Liver (tissue), 9 donors: ENCODE results near the gene VPS4B. TPM values are rescaled to one million over a fixed set of nuclear protein-coding genes. Genes with fewer than 3 reads are reported as not detected.
A peak's percentile ranks its signal among the peaks of the same experiment; 100 is the strongest.

Experiments
- DNase-seq: peaks from one replicate; pipeline ENCODE4 v3.0.0-alpha.2; 2017; ENCODE audit warnings: low spot score
- H3K27ac ChIP-seq, 2 donors: one replicate each; pipeline ENCODE4 v1.7.0; 2013; ENCODE audit warnings: inconsistent platforms in 2 of 2, low read length in 2 of 2, control low read depth in 1 of 2, low read depth in 1 of 2, mild to moderate bottlenecking in 1 of 2
- H3K27me3 ChIP-seq, 4 donors: one replicate each; pipeline versions ENCODE4 v1.6.1 to v1.7.0; 2013; ENCODE audit warnings: low read length in 3 of 4, inconsistent platforms in 1 of 4, mild to moderate bottlenecking in 1 of 4, moderate library complexity in 1 of 4; ENCODE audit not compliant: control insufficient read depth in 4 of 4, insufficient read depth in 4 of 4
- H3K36me3 ChIP-seq, 4 donors: one replicate each; pipeline versions ENCODE4 v1.6.1 to v1.7.0; 2013; ENCODE audit warnings: low read length in 3 of 4, mild to moderate bottlenecking in 3 of 4, low read depth in 1 of 4, moderate library complexity in 1 of 4; ENCODE audit not compliant: control insufficient read depth in 4 of 4, insufficient read depth in 3 of 4
- H3K4me1 ChIP-seq, 4 donors: one replicate each; pipeline versions ENCODE4 v1.6.1 to v1.7.0; 2013; ENCODE audit warnings: low read length in 3 of 4, mild to moderate bottlenecking in 3 of 4, moderate library complexity in 1 of 4; ENCODE audit not compliant: control insufficient read depth in 4 of 4, insufficient read depth in 4 of 4
- H3K4me3 ChIP-seq, 3 donors: one replicate each; pipeline versions ENCODE4 v1.6.1 to v1.7.0; 2013; ENCODE audit warnings: low read length in 3 of 3, control low read depth in 1 of 3, low read depth in 1 of 3, mild to moderate bottlenecking in 1 of 3
- H3K9ac ChIP-seq, 2 donors: one replicate each; pipeline ENCODE4 v1.7.0; 2013; ENCODE audit warnings: low read length in 2 of 2, mild to moderate bottlenecking in 2 of 2, moderate library complexity in 2 of 2, control low read depth in 1 of 2, low read depth in 1 of 2
- H3K9me3 ChIP-seq, 4 donors: one replicate each; pipeline versions ENCODE4 v1.6.1 to v1.7.0; 2013; ENCODE audit warnings: low read length in 3 of 4; ENCODE audit not compliant: control insufficient read depth in 4 of 4
- CTCF ChIP-seq: fragments of 150-350 bp; IDR thresholded peaks from 2 replicates; pipeline ENCODE4 v1.5.1; 2017; ENCODE audit warnings: improper control_type of control experiment, low read depth, low read length; ENCODE audit not compliant: missing input control
- EGR1 ChIP-seq, 2 donors: IDR thresholded peaks; 2 replicates each; pipeline ENCODE4 v1.6.1; 2016 to 2018; ENCODE audit warnings: antibody characterized with exemption in 2 of 2, low read depth in 2 of 2
- FOXA1 ChIP-seq: IDR thresholded peaks from 2 replicates; pipeline ENCODE4 v1.6.1; 2016; ENCODE audit warnings: antibody characterized with exemption
- FOXA2 ChIP-seq: IDR thresholded peaks from 2 replicates; pipeline ENCODE4 v1.6.1; 2016; ENCODE audit warnings: antibody characterized with exemption
- GABPA ChIP-seq, 2 donors: IDR thresholded peaks in 1 of 2; conservative IDR thresholded peaks in 1 of 2; 2 replicates each; pipeline ENCODE4 v1.6.1; 2016; ENCODE audit warnings: antibody characterized with exemption in 2 of 2, mild to moderate bottlenecking in 1 of 2, moderate library complexity in 1 of 2
- HNF4A ChIP-seq, 2 donors: conservative IDR thresholded peaks; 2 replicates each; pipeline ENCODE4 v1.6.1; 2016; ENCODE audit warnings: antibody characterized with exemption in 2 of 2, mild to moderate bottlenecking in 2 of 2
- HNF4G ChIP-seq: IDR thresholded peaks from 2 replicates; pipeline ENCODE4 v1.6.1; 2016; ENCODE audit warnings: antibody characterized with exemption
- JUND ChIP-seq, 2 donors: IDR thresholded peaks; 2 replicates each; pipeline ENCODE4 v1.6.1; 2016; ENCODE audit warnings: antibody characterized with exemption in 2 of 2
- NR2F2 ChIP-seq: IDR thresholded peaks from 2 replicates; pipeline ENCODE4 v1.6.1; 2016; ENCODE audit warnings: antibody characterized with exemption
- RAD21 ChIP-seq, 2 donors: IDR thresholded peaks; 2 replicates each; pipeline ENCODE4 v1.6.1; 2016; ENCODE audit warnings: antibody characterized with exemption in 2 of 2, mild to moderate bottlenecking in 2 of 2
- RXRA ChIP-seq, 2 donors: IDR thresholded peaks; 2 replicates each; pipeline ENCODE4 v1.6.1; 2017 to 2018; ENCODE audit warnings: antibody characterized with exemption in 2 of 2, mild to moderate bottlenecking in 1 of 2
- SP1 ChIP-seq: IDR thresholded peaks from 2 replicates; pipeline ENCODE4 v1.6.1; 2018; ENCODE audit warnings: antibody characterized with exemption, mild to moderate bottlenecking
- TAF1 ChIP-seq: conservative IDR thresholded peaks from 2 replicates; pipeline ENCODE4 v1.6.1; 2016; ENCODE audit warnings: antibody characterized with exemption, mild to moderate bottlenecking
- YY1 ChIP-seq: IDR thresholded peaks from 2 replicates; pipeline ENCODE4 v1.6.1; 2016; ENCODE audit warnings: antibody characterized with exemption, mild to moderate bottlenecking
- ZBTB33 ChIP-seq: IDR thresholded peaks from 2 replicates; pipeline ENCODE4 v1.6.1; 2016; ENCODE audit warnings: antibody characterized with exemption
- WGBS: extraction: QIAGEN DNeasy Blood & Tissue Kit; methylation state at CpG from one replicate; pipeline ENCODE4 v1.1.7; 2013; 5-methylcytosine and 5-hydroxymethylcytosine counted together
- polyA plus RNA-seq, 2 donors: library from polyadenylated mRNA; stranded (reverse) in 1 of 2; unstranded in 1 of 2; fragments of 200-250 nt in 1 of 2; fragments of >200 nt in 1 of 2; fragmentation: Nextera tagmentation in 1 of 2; extraction: Ambion mirVana in 1 of 2; gene quantifications; one replicate each; pipeline versions ENCODE4 v1.2.1 to v1.2.3, GENCODE V29; 2013 to 2015
- total RNA-seq, 2 donors: library from RNA; depleted of rRNA; stranded (reverse); fragments of >200 nt; gene quantifications; one replicate each; pipeline ENCODE4 v1.2.3, GENCODE V29; 2014
- TF ChIP-seq, protein P1 (sequence below): IDR thresholded peaks from 2 replicates; pipeline ENCODE4 v1.6.1; 2016; ENCODE audit warnings: antibody characterized with exemption
- TF ChIP-seq, protein P2 (sequence below): IDR thresholded peaks from 2 replicates; pipeline ENCODE4 v1.6.1; 2016; ENCODE audit warnings: antibody characterized with exemption, mild to moderate bottlenecking
- TF ChIP-seq, protein P3 (sequence below): IDR thresholded peaks from 2 replicates; pipeline ENCODE4 v1.6.1; 2016; ENCODE audit warnings: antibody characterized with exemption
- donor health status: healthy.
- donor health status: healthy.
- donor health status: healthy.
- donor health status: healthy.
- donor health status: healthy.

Gene VPS4B
- total and polyA plus RNA-seq, 4 donors, result 12.2 to 20.6 (median 18.2) TPM

- TF ChIP-seq, protein P1, sequence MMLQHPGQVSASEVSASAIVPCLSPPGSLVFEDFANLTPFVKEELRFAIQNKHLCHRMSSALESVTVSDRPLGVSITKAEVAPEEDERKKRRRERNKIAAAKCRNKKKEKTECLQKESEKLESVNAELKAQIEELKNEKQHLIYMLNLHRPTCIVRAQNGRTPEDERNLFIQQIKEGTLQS, result no peak
- TF ChIP-seq CTCF (no peak), RXRA (IDR thresholded peaks at IDR 0.05) (no peak), RAD21 (IDR thresholded peaks at IDR 0.05) (no peak), HNF4A (conservative IDR thresholded peaks at IDR 0.05) (no peak), EGR1 (IDR thresholded peaks at IDR 0.05; ENCODE audit: low read depth in 2 of 2) (no peak), JUND (IDR thresholded peaks at IDR 0.05) (no peak), SP1 (no peak)
- Histone ChIP-seq H3K9ac (no peak overlapping the region), H3K27ac (peak overlapping the region; percentile 35 to 97), H3K4me3 (no peak overlapping the region), H3K9me3 (peaks cover 0 to 2% (median 0%) of the 10 kb centered on the region in 4 donors), H3K36me3 (no peaks in the 10 kb centered on the region), H3K4me1 (peaks cover 2 to 16% (median 4%) of the 10 kb centered on the region in 4 donors), H3K27me3 (no peaks in the 10 kb centered on the region)
- DNase-seq, result no peak
- 63% methylated on average over 4 of the region's 4 CpGs for WGBS
These were observed 53.7 kb downstream of the VPS4B start for GRCh38 chr18:63368611-63369010.

- Histone ChIP-seq H3K9me3 (peaks cover 0 to 2% (median 0%) of the 10 kb centered on the region in 4 donors), H3K4me1 (peaks cover 2 to 16% (median 4%) of the 10 kb centered on the region in 4 donors), H3K36me3 (peaks cover 0 to 4% (median 0%) of the 10 kb centered on the region in 4 donors), H3K27me3 (no peaks in the 10 kb centered on the region), H3K27ac (peak within 1 kb of the TSS; percentile 97 to 99), H3K9ac (peak within 1 kb of the TSS; percentile 91 to 97), H3K4me3 (peak within 1 kb of the TSS; percentile 82 to 96 (median 84))
- TF ChIP-seq JUND (IDR thresholded peaks at IDR 0.05), result peak; percentile 65 to 66
- TF ChIP-seq, protein P2, sequence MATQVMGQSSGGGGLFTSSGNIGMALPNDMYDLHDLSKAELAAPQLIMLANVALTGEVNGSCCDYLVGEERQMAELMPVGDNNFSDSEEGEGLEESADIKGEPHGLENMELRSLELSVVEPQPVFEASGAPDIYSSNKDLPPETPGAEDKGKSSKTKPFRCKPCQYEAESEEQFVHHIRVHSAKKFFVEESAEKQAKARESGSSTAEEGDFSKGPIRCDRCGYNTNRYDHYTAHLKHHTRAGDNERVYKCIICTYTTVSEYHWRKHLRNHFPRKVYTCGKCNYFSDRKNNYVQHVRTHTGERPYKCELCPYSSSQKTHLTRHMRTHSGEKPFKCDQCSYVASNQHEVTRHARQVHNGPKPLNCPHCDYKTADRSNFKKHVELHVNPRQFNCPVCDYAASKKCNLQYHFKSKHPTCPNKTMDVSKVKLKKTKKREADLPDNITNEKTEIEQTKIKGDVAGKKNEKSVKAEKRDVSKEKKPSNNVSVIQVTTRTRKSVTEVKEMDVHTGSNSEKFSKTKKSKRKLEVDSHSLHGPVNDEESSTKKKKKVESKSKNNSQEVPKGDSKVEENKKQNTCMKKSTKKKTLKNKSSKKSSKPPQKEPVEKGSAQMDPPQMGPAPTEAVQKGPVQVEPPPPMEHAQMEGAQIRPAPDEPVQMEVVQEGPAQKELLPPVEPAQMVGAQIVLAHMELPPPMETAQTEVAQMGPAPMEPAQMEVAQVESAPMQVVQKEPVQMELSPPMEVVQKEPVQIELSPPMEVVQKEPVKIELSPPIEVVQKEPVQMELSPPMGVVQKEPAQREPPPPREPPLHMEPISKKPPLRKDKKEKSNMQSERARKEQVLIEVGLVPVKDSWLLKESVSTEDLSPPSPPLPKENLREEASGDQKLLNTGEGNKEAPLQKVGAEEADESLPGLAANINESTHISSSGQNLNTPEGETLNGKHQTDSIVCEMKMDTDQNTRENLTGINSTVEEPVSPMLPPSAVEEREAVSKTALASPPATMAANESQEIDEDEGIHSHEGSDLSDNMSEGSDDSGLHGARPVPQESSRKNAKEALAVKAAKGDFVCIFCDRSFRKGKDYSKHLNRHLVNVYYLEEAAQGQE, result peak; percentile 82
- TF ChIP-seq RAD21 (IDR thresholded peaks at IDR 0.05), result peak; percentile 30 to 41
- peak in 1 of 2 donors; percentile 74 for TF ChIP-seq GABPA (IDR thresholded peaks at IDR 0.05 in 1 of 2, conservative IDR thresholded peaks at IDR 0.05 in 1 of 2)
- TF ChIP-seq RXRA (IDR thresholded peaks at IDR 0.05), result peak; percentile 76 to 82
- peak; percentile 95 for TF ChIP-seq YY1
- TF ChIP-seq FOXA2, result no peak
- TF ChIP-seq HNF4G, result peak; percentile 42
- no peak for TF ChIP-seq FOXA1
- TF ChIP-seq HNF4A (conservative IDR thresholded peaks at IDR 0.05), result peak; percentile 72 to 77
- TF ChIP-seq, protein P1, result no peak
- no peak for TF ChIP-seq CTCF
- TF ChIP-seq EGR1 (IDR thresholded peaks at IDR 0.05; ENCODE audit: low read depth in 2 of 2), result peak in 1 of 2 donors; percentile 77
- TF ChIP-seq ZBTB33, result peak; percentile 70
- TF ChIP-seq SP1, result peak; percentile 91
- peak; percentile 86 for TF ChIP-seq NR2F2
- TF ChIP-seq, protein P3, sequence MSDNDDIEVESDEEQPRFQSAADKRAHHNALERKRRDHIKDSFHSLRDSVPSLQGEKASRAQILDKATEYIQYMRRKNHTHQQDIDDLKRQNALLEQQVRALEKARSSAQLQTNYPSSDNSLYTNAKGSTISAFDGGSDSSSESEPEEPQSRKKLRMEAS, result peak; percentile 82
- TF ChIP-seq TAF1, result peak; percentile 86
- WGBS, result under 1% methylated on average over 90 of the region's 90 CpGs
- peak; percentile 84 for DNase-seq
These were observed 55.0 kb downstream of the VPS4B start, which contains the start of gene KDSR for GRCh38 chr18:63367053-63367953. TSS of gene KDSR (minus strand) at chr18:63367206. CDS start at chr18:63367118, 88 bp downstream.
